HG03558 (cell line): ENCODE results near the gene SGF29.
"Not testable (repeated sequence)": the region's sequence is repeated elsewhere in the genome, so short reads cannot be mapped to it uniquely, and the experiment has no call there.

Source experiments
- ATAC-seq: cut with Tn5 transposase; IDR thresholded peaks from one replicate; pipeline ENCODE4 v1.9.1; 2021; ENCODE audit warnings: moderate number of reproducible peaks; ENCODE audit not compliant: unreplicated experiment; ENCODE audit errors: extremely low read depth

Gene SGF29

DNA sequence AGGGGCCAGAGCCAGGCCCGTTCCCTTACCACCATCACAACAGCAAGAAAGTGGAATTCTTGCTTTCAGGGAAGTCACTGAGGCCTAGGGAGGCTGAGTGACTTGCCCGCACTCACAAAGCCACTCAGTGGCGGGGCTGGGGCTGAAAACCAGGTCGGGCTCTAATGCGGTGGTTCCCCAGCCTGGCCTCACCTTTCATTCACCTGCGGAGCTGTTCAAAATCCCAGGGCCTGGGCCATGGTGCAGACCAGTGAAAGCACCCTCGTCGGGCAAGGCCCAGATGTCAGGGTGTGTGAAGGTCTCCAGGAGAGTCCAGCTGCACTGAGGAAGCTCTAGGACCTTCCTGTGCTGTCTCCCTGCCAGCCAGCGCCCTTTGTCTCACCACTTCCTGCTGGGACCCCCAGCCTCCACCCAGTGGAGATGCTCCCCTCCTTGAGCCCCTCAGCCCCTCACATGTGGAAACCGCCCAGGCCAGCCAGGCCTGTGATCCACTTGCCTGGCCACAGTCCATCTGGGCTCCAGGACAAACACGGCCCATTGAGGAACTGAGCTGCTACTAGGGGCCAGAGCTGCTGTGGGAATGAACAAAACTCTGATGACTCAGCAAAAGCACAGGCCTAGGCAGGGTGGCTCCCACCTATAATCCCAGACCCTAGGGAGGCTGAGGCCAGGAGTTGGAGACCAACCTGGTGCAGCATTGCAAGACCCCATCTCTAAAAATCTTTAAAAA, 55.3 kb downstream of the SGF29 start:
- not testable (repeated sequence) for ATAC-seq

DNA sequence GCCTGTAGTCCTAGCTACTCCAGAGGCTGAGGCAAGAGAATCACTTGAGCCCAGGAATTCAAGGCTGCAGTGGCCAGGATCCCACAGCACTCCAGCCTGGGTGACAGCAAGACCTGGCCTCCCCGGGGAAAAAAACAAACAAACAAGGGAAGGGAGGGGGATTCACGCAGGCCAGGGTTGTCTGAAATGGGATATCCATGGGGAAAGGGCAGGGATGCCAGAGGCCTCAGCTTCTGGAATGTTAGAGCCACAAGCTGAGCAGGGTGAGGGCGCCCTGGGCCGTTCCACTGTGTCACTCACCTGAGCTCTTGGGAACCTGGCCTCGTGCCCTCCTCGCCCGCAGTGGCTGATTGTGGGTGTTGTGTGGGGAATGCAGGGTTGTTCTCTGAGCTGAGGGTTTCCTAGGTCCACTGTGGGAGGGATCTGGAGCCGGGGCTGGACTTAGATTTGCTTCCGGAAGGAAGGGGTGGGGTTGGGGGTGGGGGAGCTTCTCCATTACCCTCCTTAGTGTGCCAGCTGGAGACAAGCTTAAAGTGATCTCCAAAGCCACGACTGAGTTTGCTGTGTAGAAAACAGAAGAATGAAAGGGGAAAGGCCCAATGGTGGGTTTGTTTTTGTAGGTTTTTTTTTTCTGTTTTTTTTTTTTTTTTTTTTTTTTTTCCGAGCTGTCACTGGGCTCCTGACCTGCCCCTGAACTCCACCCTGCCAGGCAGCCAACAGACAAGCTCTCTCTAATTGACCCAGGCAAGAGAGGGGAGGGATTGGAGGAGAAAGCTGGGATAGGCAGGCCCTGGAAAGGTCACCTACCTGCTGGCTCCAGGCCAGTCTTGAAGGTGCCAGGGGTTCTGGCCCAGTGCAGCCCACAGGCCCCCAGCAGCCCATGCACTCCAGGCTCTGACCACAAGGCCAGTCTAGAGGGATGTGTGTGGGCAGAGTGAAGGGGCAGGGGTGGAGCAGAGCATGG, 56.2 kb downstream of the SGF29 start, which contains the start of gene SULT1A1:
SULT1A1 (minus strand) TSS at position 414 of the 964 bp plus-strand sequence. CDS start 1,189 bp downstream, outside the sequence.
- no peak for ATAC-seq

DNA sequence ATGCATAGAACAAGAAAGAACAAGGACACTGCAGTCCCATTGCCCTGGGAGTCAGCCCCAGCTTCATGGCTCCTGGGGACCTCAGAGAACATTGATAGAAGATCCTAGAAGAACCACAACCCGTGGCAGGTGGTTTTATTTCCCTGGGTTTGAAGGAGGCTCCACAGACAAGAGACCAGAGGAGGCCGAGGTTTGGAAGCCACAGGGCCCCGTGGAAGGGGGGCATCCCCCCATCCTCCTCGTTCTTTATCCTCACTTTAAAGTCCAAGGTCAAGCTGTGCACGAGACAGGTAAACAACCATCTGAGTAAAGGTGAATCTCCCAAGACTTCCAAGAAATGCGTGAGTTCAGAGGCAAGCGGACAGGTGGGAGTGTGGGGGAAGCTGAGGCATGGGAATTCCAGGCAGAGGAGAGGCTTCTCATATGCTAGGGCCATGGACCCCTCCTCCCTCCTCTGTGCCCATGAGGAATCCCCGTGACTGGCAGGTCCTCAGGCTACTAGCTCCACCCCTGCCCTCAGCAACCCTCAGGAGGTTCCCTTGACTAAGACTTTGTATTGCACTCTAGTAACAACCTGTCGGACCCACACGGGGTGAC, 57.0 kb downstream of the SGF29 start:
- no peak for ATAC-seq

DNA sequence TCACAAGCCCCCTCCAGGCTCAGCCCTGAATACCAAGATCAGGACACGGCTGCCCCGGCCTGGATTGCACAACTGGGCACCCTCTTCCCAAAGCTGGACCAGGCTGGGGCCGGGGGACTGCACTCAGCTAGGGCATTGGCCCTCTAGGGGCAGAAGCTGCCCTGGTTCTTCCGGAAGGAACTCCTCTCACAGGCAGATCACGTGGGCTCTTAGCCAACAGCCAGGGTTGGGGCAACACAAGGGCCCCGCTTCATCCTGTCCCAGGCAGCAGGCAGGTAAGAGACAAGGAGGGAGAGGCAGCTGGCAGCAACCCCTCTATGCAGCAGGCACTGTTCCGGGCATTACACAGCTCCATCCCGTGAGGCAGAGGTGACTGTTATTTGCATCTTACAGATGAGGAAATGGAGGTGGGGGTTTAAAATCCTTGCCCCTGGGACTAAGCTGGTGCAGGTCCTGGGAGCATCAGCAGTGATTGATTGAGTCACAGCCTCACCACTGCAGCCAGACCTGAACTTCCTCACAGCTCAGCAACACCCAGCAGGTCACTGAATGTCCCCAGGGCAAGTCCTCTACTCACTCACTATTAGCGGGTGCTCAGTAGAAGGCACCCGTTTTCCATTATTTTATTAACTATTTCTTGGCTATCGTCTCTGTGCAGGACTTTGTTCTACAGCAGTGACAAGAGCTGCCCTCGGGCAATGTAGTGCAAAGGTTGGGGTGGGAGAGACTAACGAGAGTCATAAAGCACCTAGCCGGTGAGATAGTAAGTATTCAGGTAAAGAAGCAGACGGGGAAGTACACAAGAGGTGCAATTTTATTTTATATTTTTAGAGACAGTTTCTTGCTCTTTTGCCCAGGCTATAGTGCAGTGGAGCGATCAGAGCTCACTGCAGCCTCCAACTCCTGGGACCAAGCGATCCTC, 58.9 kb downstream of the SGF29 start:
- ATAC-seq, result not testable (repeated sequence)

DNA sequence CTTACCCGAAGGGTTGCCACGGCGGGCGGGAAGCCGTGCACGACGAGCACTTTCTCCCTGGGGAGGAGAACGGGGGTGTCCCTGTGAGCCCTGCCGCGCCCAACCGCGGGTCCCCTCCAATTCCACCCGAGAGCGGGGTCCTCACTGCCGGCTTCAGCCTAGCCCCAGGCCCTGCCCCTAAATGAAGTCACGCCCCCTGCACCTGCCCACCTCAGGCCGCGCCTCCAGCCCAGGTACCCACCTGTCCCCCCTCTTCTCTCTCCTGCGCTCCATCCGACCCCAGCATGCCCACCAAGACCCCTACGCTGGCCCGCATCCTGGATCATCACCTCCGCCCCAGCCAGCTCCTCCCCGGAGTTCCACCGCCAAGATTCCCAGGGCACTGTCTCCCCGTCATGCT, 60.2 kb downstream of the SGF29 start:
- ATAC-seq, result not testable (repeated sequence)

DNA sequence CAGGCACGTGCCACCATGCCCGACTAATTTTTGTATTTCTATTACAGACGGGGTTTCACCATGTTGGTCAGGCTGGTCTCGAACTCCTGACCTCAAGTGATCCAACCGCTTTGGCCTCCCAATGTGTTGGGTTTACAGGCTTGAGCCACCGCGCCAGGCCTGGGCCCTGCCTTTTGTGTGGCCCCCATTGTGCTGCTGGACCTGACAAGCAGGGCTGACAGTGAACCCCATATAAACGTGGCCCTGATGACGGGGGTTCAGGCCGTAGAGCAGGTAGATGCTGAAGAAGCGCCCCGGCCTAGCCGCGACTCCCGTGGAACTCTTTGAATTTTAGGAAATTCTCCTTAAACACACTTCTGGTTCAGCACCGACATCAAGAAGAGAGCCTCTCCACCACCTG, 60.8 kb downstream of the SGF29 start:
- ATAC-seq, result not testable (repeated sequence)

DNA sequence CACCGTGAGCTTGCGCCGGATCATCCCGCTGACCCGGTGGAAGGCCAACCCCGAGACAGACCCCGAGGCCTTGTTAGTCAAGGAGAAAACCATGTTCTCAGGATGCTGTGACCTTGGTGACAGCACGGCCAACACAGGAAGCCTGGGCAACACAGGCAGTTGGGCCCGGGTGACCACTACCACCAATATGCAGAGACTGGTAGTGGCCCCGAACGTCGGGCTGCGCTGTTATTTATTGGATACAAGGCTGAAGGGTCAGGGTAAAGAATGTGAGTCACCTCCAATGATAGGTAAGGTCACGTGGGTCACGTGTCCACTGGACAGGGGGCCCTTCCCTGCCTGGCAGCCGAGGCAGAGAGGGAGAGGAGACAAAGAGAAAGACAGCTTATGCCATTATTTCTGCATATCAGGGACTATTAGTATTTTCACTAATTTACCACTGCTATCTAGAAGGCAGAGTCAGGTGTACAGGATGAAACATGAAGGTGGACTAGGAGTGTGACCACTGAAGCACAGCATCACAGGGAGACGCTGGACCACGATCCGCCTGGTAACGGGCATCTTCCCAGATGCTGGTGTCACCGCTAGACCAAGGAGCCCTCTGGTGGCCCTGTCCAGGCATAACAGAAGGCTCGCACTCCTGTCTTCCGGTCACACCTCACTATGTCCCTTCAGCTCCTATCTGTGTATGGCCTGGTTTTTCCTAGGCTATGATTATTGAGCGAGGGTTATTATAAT, 61.9 kb downstream of the SGF29 start:
- ATAC-seq, result not testable (repeated sequence)

DNA sequence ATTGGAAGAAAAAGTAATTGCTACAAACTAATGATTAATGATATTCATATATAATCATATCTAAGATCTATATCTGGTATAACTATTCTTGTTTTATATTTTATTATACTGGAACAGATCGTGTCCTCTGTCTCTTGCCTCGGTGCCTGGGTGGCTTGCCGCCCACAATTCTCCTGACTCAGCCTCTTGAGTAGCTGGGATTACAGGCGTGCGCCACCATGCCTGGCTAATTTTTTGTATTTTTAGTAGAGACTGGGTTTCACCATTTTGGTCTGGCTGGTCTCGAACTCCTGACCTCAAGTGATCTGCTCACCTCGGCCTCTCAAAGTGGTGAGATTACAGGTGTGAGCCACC, 62.5 kb downstream of the SGF29 start:
- ATAC-seq, result not testable (repeated sequence)

DNA sequence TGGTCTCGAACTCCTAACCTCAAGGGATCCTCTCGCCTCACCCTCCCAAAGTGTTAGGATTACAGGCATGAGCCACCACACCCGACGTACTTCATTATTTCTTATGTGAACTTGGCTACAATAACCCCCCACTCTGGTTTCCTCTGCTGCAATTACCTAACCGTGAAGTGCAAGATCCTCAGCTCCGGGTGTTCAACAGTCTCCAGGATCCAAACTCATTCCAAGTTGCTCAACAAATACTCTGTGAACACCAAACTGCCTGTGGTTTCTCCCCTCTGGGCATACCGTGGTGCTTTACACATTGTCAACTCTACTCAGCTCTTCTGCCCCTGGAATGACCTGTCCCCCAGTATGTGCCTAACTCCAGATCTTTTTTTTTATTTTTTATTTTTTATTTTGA, 62.9 kb downstream of the SGF29 start:
- no peak for ATAC-seq

DNA sequence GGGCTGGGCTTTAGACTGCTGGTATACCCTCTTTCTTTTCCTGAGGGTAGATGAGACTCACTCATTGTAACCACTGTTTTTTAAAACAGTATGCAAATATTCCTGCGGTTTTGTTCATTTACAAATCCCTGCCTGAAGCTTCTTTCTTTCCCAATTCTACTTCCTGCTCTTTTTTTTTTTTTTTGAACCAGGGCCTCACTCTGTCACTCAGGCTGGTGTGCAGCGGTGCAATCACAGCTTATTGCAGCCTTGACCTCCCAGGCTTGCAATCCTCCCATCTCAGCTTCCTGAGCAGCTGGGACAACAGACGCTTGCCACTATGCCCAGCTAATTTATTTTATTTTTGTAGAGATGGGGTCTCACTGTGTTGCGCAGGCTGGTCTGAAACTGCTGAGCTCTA, 64.2 kb downstream of the SGF29 start:
- no peak for ATAC-seq

DNA sequence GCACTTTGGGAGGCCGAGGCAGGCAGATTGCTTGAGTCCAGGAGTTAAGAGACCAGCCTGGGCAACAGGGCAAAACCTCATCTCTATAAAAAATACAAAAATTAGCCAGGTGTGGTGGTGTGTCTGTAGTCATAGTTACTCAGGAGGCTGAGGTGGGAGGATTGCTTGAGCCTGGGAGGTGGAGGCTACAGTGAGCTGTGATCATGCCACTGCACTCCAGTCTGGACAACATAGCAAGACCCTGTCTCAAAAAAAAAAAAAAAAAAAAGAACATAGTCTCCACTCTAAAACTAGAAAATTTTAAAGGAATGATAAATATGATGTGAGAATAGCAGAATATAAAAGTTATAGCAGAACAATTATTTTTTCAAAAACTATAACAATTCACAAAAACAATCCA, 66.6 kb downstream of the SGF29 start:
- ATAC-seq, result not testable (repeated sequence)

DNA sequence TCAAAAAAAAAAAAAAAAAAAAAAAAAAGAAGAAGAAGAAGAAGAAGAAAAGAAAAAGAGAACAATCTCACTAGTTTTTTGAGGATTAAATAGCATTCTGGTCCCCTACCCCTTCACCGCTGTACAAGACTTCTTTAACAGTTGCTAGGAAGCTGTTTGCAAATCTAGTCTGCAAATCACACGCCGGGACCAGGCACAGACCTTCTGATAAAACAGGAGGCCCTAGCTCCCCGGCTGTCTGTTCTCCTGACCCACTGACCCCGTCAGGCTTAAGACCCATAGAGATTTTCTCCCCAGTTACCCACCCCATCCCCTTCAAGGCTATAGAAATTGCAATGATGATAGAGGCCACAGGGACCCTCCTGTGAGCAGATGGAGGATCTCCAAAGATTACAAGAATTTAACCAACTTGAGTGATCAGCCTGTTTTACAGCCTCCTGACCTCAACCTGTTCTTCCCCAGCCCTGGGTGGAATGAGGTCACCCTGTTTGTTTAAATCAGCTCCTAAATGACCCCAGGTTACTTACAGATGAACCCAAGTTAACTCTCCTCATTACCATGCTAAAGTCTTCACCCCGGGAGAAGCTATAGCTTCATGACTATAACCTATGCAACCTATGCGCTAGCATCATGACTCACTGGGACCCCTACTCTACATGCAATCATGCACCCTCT, 67.9 kb downstream of the SGF29 start:
- no peak for ATAC-seq

DNA sequence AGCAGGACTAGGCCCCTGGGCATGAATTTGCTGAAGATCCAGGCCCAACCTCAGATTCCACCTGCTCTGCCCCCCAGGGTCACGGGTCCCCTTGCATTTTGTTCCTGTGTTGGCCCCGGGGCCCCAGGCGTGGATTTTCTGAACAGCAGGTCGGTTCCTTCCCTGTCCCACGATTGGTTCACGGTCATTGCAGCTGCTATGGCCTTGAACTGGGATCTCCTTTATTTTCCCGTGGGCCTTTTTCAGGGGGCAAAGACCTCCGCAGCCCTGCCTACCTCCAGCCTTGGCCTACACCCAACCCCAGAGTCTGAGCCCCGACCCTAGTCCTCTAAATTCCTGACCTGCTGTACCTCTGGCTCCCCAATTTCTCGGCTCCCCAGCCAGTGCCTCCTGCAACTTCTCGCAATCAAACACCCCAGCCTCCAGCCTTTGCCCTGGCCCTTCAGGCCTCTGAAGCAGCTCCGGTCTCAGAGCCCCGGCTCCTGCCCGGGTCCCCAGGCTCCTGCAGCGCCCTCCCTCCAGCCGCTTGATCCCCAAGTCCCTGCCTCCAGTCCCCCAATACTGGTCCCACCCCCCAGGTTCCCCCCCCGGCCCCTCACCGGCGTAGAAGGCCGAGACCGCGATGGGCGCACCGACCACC, 68.9 kb downstream of the SGF29 start:
- ATAC-seq, result not testable (repeated sequence)

DNA sequence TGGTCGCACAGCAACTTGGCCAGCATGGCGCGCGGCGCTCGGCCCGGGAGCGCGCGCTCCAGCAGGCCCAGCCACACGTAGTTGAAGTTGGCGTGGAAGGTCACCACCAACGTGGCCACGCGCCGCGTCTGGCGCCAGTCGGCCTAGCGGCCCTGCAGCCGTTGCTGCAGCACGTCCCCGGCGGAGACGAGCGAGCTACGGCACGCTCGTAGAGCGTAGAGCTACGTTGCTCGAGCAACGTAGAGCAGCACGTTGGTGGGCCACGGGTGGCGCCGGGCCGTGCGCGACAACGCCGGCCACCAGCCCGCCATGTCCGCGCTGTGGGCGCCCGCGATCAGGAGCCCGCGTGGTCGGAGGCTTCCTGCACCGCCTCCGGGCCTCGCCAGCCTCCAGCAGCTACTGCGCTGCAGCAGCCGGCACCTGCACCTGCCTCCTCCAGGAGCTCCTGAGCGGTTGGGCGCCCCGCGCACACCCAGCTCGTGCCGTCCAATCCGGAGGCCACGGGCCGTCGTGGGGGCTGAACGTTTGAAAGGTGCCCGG, 69.5 kb downstream of the SGF29 start:
- no peak for ATAC-seq

DNA sequence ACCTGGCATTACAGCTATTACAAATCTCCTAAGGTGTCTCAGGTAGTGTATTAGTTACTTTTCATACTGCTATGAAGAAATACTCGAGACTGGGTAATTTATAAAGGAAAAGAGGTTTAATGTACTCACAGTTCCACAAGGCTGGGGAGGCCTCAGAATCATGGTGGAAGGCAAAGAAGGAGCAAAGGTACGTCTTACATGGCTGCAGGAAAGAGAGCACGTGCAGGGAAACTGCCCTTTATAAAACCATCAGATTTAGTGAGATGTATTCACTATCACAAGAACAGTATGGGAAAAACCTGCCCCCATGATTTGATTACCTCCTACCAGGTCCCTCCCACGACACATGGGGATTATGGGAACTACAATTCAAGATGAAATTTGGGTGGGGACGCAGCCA, 77.2 kb downstream of the SGF29 start:
- ATAC-seq, result not testable (repeated sequence)

DNA sequence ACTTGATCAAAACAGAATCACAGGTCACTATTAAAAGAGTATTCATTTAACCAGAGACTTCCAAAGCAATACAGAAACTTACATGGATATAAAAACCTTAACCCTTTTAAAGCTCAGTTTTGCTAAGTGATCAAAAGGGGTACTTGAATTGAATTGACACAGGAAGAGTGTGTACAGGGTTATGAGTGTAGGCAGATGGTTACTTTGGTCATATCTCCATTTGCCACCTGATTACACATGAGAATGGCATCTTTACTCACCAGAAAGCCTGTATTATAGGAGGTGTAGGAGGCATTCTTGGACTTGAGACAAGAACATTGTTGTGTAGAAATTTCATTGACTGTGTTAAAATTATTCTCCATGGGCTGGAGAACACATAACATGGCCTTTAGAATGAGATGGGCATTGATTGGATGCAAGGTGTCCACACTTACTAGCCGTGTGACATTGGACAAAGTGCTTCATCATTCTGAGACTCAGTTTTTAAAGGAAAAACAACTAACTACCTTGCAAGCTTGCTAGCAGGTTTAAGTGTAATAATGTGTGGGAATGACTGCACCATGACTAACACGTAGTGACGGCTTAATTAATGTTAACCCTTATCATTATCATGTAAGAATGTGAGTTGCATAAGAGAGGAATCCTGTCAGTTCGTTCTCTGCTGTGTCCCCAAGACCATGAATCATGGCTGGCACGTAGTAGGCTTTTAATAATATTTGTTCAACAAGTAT, 82.5 kb downstream of the SGF29 start:
- not testable (repeated sequence) for ATAC-seq

DNA sequence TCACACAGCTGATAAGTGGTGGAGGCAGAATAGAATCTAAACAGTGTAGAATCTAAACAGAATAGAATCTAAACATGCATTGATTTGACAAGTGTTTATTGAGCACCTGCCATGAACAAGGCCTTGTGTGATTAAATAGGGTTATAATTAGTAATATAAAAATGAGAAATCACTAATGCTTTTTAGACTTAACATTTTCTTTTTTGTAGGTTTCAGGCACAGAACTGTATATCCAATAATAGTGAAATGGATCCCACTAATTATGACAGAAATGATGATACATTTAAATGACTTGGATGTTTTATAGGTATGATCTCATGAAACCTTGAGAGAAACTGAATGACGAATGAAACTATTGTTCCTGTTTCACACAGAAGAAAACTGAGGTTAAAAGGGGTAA, 84.0 kb downstream of the SGF29 start, which contains the start of gene NPIPB8:
NPIPB8 (plus strand) TSS at position 301 of the 400 bp plus-strand sequence. CDS start 296 bp downstream, outside the sequence.
- not testable (repeated sequence) for ATAC-seq
